ENCODE data around the gene TNNT2. TPM values are rescaled to one million over a fixed set of nuclear protein-coding genes. Genes with fewer than 3 reads are reported as not detected.

The TNNT2 gene
- polyA plus RNA-seq, 2 donors: 7.1 to 7.5 TPM

DNA sequence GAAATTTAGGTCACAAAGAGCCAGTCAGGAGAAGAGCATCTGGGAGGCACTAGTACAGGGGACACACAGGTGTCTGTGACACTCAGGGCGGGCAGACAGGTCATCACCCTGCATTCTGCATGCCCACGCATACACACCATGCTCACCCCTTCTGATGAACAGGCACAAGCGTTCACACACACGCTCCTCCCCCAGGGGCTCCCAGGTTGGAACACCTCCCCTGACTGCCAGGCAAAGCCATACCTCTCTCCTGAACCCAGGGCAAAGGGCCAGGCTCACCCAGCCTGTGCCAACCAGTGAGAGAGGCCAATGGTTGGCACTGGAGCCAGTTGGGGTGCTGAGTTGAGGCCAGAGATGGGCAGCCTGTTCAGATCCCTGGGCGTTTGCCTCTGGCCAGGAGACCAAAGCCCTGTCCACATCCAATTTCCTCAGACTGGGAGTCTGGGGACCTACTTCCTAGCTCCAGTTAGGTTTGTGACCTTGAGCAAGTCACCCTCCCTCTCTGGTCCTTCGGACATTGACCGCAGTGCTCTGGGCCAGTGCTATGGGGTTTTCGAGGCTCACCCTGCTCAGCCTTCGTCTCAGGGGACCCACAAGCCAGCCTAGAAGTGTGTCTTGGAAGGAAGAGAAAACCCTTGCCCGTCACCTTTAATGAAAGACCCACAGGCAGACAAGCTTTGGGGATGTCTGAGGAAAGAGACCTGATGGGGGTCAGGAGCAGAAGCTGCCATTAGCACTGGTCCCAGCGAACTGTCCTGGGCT, 27.4 kb upstream of the TNNT2 start:
- H3K4me1 ChIP-seq (ENCODE audit: control insufficient read depth in 2 of 2, insufficient read depth in 2 of 2, low read length in 1 of 2): peaks cover 0 to 21% of the 10 kb centered on the region in 2 donors

DNA sequence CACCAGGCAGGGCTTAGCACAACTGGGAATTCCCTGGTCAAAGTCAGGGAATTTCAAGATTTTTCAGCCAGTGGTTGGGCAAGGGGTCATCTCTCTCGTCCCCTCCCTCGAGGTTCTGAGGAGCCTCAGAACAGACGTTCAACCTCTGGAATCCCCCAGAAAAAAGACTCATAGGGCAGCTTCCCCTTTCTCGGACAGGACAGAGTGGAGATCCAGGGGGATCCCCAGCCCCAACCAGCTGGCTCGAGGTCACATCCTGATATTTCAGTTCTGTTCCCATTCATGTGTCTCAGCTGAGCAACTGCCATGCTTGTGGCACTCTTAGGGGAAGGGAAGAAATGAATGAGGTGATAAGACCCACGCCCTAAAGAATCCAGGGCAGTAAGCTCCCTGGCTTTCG, 26.6 kb upstream of the TNNT2 start:
- Histone ChIP-seq H3K9me3 (ENCODE audit: control insufficient read depth in 2 of 2, insufficient read depth in 1 of 2, low read depth in 1 of 2, low read length in 1 of 2) (no peaks in the 10 kb centered on the region), H3K4me3 (ENCODE audit: low read depth in 1 of 2, low read length in 2 of 2) (no peak overlapping the region), H3K27me3 (ENCODE audit: control insufficient read depth in 1 of 2, insufficient read depth in 2 of 2, low read length in 2 of 2) (no peaks in the 10 kb centered on the region), H3K27ac (ENCODE audit: low read depth in 2 of 2, low read length in 1 of 2) (peak overlapping the region in 1 of 2 donors; percentile 33), H3K36me3 (ENCODE audit: control insufficient read depth in 2 of 2, insufficient read depth in 2 of 2, low read length in 1 of 2) (no peaks in the 10 kb centered on the region), H3K4me1 (ENCODE audit: control insufficient read depth in 2 of 2, insufficient read depth in 2 of 2, low read length in 1 of 2) (peaks cover 0 to 21% of the 10 kb centered on the region in 2 donors)
- 60 to 62% methylated on average over 7 of the region's 7 CpGs for WGBS, 2 donors

More for the DNA sequence above, 27.4 kb upstream of the TNNT2 start:
- no peaks in the 10 kb centered on the region for H3K9me3 ChIP-seq (ENCODE audit: control insufficient read depth in 2 of 2, insufficient read depth in 1 of 2, low read depth in 1 of 2, low read length in 1 of 2)
- H3K36me3 ChIP-seq (ENCODE audit: control insufficient read depth in 2 of 2, insufficient read depth in 2 of 2, low read length in 1 of 2): no peaks in the 10 kb centered on the region
- no peaks in the 10 kb centered on the region for H3K27me3 ChIP-seq (ENCODE audit: control insufficient read depth in 1 of 2, insufficient read depth in 2 of 2, low read length in 2 of 2)
- H3K27ac ChIP-seq (ENCODE audit: low read depth in 2 of 2, low read length in 1 of 2): peak overlapping the region in 1 of 2 donors; percentile 38
- 68 to 76% methylated on average over 11 of the region's 11 CpGs for WGBS, 2 donors
- no peak overlapping the region for H3K4me3 ChIP-seq (ENCODE audit: low read depth in 1 of 2, low read length in 2 of 2)

DNA sequence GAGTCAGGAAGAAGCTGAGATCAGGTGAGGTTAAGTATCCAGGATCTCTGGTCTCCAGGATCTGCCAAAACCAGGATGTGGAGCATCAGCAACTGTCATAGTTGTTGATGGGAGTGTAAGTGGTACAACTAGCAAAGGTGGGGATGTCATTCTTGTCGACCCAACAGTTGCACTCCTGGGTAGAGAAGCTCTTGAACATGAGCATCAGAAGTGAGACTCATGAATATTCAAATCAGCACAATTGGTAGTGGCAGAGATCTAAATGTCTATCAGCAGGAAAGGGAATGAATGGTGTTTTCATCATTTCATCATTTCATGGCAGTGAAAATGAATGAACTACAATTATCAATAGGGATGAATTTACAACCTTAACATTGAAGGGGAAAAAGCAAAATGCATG, 25.9 kb upstream of the TNNT2 start:
- H3K27ac ChIP-seq (ENCODE audit: low read depth in 2 of 2, low read length in 1 of 2): no peak overlapping the region
- no peaks in the 10 kb centered on the region for H3K9me3 ChIP-seq (ENCODE audit: control insufficient read depth in 2 of 2, insufficient read depth in 1 of 2, low read depth in 1 of 2, low read length in 1 of 2)
- H3K27me3 ChIP-seq (ENCODE audit: control insufficient read depth in 1 of 2, insufficient read depth in 2 of 2, low read length in 2 of 2): no peaks in the 10 kb centered on the region
- H3K36me3 ChIP-seq (ENCODE audit: control insufficient read depth in 2 of 2, insufficient read depth in 2 of 2, low read length in 1 of 2): no peaks in the 10 kb centered on the region
- no peak overlapping the region for H3K4me3 ChIP-seq (ENCODE audit: low read depth in 1 of 2, low read length in 2 of 2)
- 67 to 71% methylated on average over 1 of the region's 1 CpG for WGBS, 2 donors
- peaks cover 0 to 21% of the 10 kb centered on the region in 2 donors for H3K4me1 ChIP-seq (ENCODE audit: control insufficient read depth in 2 of 2, insufficient read depth in 2 of 2, low read length in 1 of 2)

DNA sequence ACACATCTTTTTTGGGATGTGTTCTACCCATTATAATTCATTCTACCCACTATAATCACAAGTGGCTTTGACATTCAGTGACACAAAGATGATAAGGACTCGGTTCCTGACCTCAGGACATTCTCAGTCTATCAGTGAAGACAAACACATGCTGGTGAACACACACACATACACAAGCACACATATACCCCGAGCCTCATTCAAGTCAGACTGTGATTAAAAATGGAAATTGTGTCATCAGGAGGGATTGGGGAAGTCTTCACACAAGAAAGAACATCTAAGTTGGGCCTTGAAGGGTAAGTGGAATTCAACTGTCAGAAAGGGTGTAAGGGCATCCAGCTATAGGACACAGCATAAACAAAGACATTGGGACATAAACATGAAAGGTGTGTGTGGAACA, 24.2 kb upstream of the TNNT2 start:
- 49 to 75% methylated on average over 2 of the region's 2 CpGs for WGBS, 2 donors
- Histone ChIP-seq H3K27me3 (ENCODE audit: control insufficient read depth in 1 of 2, insufficient read depth in 2 of 2, low read length in 2 of 2) (no peaks in the 10 kb centered on the region), H3K9me3 (ENCODE audit: control insufficient read depth in 2 of 2, insufficient read depth in 1 of 2, low read depth in 1 of 2, low read length in 1 of 2) (no peaks in the 10 kb centered on the region), H3K4me3 (ENCODE audit: low read depth in 1 of 2, low read length in 2 of 2) (no peak overlapping the region), H3K4me1 (ENCODE audit: control insufficient read depth in 2 of 2, insufficient read depth in 2 of 2, low read length in 1 of 2) (peaks cover 0 to 17% of the 10 kb centered on the region in 2 donors), H3K36me3 (ENCODE audit: control insufficient read depth in 2 of 2, insufficient read depth in 2 of 2, low read length in 1 of 2) (no peaks in the 10 kb centered on the region), H3K27ac (ENCODE audit: low read depth in 2 of 2, low read length in 1 of 2) (no peak overlapping the region)

DNA sequence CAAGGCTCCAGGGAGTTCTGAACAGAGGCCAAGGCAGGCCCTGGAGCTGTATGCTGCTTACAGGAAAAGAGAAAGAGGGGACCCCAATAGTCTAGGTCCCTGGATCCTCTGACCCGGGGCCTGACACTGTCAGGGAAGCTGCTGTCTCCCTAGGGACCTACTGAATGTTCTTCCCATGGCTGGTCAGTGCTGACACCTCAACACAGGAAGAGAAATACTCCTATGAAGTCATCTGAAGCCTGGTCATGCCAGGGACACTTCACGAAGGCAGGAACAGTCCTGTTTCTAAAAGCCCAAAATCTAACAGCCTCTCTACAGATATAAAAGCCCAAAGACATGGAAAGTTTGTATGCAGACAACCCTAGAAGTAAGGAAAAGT, 23.4 kb upstream of the TNNT2 start:
- 78 to 82% methylated on average over 2 of the region's 2 CpGs for WGBS, 2 donors
- Histone ChIP-seq H3K36me3 (ENCODE audit: control insufficient read depth in 2 of 2, insufficient read depth in 2 of 2, low read length in 1 of 2) (no peaks in the 10 kb centered on the region), H3K4me3 (ENCODE audit: low read depth in 1 of 2, low read length in 2 of 2) (no peak overlapping the region), H3K4me1 (ENCODE audit: control insufficient read depth in 2 of 2, insufficient read depth in 2 of 2, low read length in 1 of 2) (peaks cover 0 to 20% of the 10 kb centered on the region in 2 donors), H3K27ac (ENCODE audit: low read depth in 2 of 2, low read length in 1 of 2) (peak overlapping the region; percentile 14 to 96), H3K27me3 (ENCODE audit: control insufficient read depth in 1 of 2, insufficient read depth in 2 of 2, low read length in 2 of 2) (no peaks in the 10 kb centered on the region), H3K9me3 (ENCODE audit: control insufficient read depth in 2 of 2, insufficient read depth in 1 of 2, low read depth in 1 of 2, low read length in 1 of 2) (no peaks in the 10 kb centered on the region)

DNA sequence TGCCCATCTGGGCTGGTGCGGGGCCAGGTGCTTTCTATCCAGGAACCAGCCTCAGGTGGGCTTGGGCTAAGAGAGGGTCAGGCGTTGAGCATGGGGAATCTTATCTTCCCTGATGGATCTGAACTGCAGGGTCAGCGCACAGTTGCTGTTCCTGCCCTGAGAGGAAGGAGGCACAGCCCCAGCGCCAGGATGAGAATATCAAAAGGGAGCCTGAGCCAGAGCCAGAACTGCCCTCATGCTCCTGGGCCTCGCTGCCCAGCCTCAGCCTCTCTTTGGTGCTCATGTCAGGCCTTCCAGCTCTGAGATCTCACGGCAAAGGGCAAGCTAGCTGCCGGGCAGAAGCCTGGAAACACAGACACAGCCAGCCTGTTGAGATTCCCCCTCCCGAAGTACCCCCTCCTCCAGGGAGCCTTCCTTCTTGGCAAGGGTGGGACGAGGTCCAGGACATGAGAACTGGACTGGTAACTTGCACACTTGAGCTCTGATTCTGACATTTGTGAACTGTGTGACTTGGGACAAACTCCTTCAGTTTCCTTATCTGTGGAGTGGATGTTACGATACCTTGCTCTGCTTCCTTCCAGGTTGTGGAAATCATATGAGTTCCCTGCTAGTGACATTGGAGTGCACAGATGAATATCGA, 22.9 kb upstream of the TNNT2 start:
- WGBS, 2 donors: 57 to 68% methylated on average over 11 of the region's 11 CpGs
- peaks cover 0 to 20% of the 10 kb centered on the region in 2 donors for H3K4me1 ChIP-seq (ENCODE audit: control insufficient read depth in 2 of 2, insufficient read depth in 2 of 2, low read length in 1 of 2)
- no peaks in the 10 kb centered on the region for H3K9me3 ChIP-seq (ENCODE audit: control insufficient read depth in 2 of 2, insufficient read depth in 1 of 2, low read depth in 1 of 2, low read length in 1 of 2)
- H3K36me3 ChIP-seq (ENCODE audit: control insufficient read depth in 2 of 2, insufficient read depth in 2 of 2, low read length in 1 of 2): no peaks in the 10 kb centered on the region
- peak overlapping the region; percentile 75 for H3K4me3 ChIP-seq (ENCODE audit: low read depth in 1 of 2, low read length in 2 of 2)
- H3K27me3 ChIP-seq (ENCODE audit: control insufficient read depth in 1 of 2, insufficient read depth in 2 of 2, low read length in 2 of 2): no peaks in the 10 kb centered on the region
- peak overlapping the region; percentile 87 to 96 for H3K27ac ChIP-seq (ENCODE audit: low read depth in 2 of 2, low read length in 1 of 2)

DNA sequence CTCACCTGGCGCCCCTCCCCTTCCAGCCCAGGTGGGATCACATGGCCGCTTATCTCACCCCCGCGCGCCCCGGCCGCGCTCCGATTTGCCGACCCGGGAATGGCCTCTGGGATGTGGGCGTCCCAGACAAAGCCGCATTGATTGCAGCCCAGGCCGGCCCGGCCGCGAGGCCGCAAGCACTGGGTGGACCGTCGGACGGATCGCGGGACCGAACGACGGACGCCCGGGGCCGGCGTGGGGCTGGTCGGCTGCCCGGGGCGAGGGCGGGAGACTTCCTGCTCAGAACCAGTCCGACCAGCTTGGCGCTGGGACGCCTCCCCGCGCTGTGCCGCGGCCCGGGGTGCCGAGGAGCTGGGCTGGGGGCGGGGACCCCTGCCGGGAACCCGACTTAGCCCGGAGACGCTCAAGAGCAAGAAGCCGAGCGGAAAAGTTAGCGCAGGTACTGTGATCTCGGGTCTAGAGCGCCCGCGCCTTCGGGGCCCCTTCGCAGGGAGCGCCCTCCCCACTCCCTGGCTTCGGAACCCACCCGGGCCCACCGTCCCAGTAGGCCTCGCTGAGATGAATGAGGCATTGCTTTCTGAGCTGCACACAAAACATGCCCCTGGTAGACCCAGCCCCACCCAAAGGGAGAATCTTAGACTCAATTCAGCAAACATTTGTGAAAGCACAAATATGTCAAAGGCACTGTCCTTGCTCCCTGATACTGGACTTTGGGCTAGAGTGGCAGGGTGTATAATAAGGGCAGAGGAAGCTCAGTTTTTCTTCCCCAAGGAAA, 22.1 kb upstream of the TNNT2 start:
- H3K27me3 ChIP-seq (ENCODE audit: control insufficient read depth in 1 of 2, insufficient read depth in 2 of 2, low read length in 2 of 2): no peaks in the 10 kb centered on the region
- H3K36me3 ChIP-seq (ENCODE audit: control insufficient read depth in 2 of 2, insufficient read depth in 2 of 2, low read length in 1 of 2): no peaks in the 10 kb centered on the region
- peak overlapping the region; percentile 87 to 96 for H3K27ac ChIP-seq (ENCODE audit: low read depth in 2 of 2, low read length in 1 of 2)
- WGBS, 2 donors: 7 to 8% methylated on average over 62 of the region's 62 CpGs
- H3K4me3 ChIP-seq (ENCODE audit: low read depth in 1 of 2, low read length in 2 of 2): peak overlapping the region; percentile 75
- no peaks in the 10 kb centered on the region for H3K9me3 ChIP-seq (ENCODE audit: control insufficient read depth in 2 of 2, insufficient read depth in 1 of 2, low read depth in 1 of 2, low read length in 1 of 2)
- peaks cover 0 to 24% of the 10 kb centered on the region in 2 donors for H3K4me1 ChIP-seq (ENCODE audit: control insufficient read depth in 2 of 2, insufficient read depth in 2 of 2, low read length in 1 of 2)

DNA sequence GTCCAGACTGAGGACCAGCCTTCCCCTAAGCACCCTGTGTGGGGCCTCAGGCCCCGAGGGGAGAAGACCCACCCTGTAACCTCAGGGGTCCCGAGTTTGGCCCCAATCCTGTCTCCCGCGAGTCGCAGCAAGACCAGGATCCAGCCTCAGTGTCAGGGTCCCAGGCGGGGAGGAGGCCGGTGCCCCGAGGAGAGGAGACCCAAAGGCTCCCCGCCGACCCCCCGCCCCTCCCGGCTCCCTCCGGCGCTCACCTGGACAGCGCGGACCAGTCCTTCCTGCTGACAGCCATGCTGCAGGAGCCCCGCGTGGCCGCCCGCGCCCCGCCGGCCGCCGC, 21.5 kb upstream of the TNNT2 start, which contains the start of gene LAD1:
LAD1 (minus strand) TSS at position 307 of the 334 bp plus-strand sequence; CDS start at position 289, 18 bp downstream.
- H3K27me3 ChIP-seq (ENCODE audit: control insufficient read depth in 1 of 2, insufficient read depth in 2 of 2, low read length in 2 of 2): no peaks in the 10 kb centered on the region
- WGBS, 2 donors: 8 to 12% methylated on average over 21 to 25 of the region's 25 CpGs
- H3K4me1 ChIP-seq (ENCODE audit: control insufficient read depth in 2 of 2, insufficient read depth in 2 of 2, low read length in 1 of 2): peaks cover 0 to 25% of the 10 kb centered on the region in 2 donors
- no peaks in the 10 kb centered on the region for H3K36me3 ChIP-seq (ENCODE audit: control insufficient read depth in 2 of 2, insufficient read depth in 2 of 2, low read length in 1 of 2)
- no peaks in the 10 kb centered on the region for H3K9me3 ChIP-seq (ENCODE audit: control insufficient read depth in 2 of 2, insufficient read depth in 1 of 2, low read depth in 1 of 2, low read length in 1 of 2)
- H3K27ac ChIP-seq (ENCODE audit: low read depth in 2 of 2, low read length in 1 of 2): peak within 1 kb of the TSS; percentile 87 to 96
- H3K4me3 ChIP-seq (ENCODE audit: low read depth in 1 of 2, low read length in 2 of 2): peak within 1 kb of the TSS; percentile 75

DNA sequence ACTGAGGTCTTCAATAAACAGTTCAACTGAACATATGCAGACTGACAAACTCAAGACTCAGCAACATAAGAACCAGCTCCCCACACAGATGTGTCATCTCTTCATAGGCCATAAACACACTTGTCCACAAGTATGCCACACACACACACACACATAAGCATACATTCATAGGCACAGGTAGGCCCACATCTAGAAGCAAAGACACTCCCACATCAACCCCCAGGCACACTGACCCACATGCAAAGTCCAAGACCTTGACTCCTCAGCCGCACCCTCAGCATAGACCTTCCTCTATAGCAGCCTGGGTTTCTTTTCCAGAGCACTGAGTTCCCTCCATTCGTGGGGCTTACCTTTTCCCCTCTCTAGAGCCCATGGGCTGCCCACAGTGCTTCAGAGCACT, 20.2 kb upstream of the TNNT2 start:
- Histone ChIP-seq H3K27me3 (ENCODE audit: control insufficient read depth in 1 of 2, insufficient read depth in 2 of 2, low read length in 2 of 2) (no peaks in the 10 kb centered on the region), H3K4me3 (ENCODE audit: low read depth in 1 of 2, low read length in 2 of 2) (peak overlapping the region; percentile 75), H3K36me3 (ENCODE audit: control insufficient read depth in 2 of 2, insufficient read depth in 2 of 2, low read length in 1 of 2) (peaks cover 0 to 3% of the 10 kb centered on the region in 2 donors), H3K27ac (ENCODE audit: low read depth in 2 of 2, low read length in 1 of 2) (peak overlapping the region; percentile 87 to 96), H3K9me3 (ENCODE audit: control insufficient read depth in 2 of 2, insufficient read depth in 1 of 2, low read depth in 1 of 2, low read length in 1 of 2) (no peaks in the 10 kb centered on the region), H3K4me1 (ENCODE audit: control insufficient read depth in 2 of 2, insufficient read depth in 2 of 2, low read length in 1 of 2) (peaks cover 0 to 25% of the 10 kb centered on the region in 2 donors)
- WGBS, 2 donors: 52 to 65% methylated on average over 2 of the region's 2 CpGs

Measured in esophagus (tissue), 2 donors.